ENCODE measurements around the gene RAD9B. TPM values are rescaled to one million over a fixed set of nuclear protein-coding genes. Genes with fewer than 3 reads are reported as not detected.

Gene RAD9B
- total RNA-seq, 2 experiments from 2014 or later, result 0.31 to 0.63 TPM

DNA sequence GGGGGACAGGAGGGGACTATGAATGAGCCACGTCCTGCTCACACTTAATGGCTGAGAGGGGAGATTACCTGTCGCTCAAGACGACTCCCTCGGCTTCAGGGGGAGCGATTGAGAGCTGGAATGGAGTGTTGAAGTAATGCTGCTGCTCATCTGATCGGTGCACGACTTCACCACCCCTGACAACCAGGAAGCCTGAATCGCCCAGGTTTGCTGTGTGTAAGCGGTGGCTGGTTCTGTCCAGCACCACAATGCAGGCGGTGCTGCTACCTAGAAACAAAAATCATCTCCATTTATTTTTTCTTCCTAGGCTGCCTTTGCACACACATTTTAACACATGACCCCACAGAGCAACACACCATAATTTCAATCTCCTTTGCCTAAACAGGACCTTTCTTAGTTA lies 43.7 kb downstream of the RAD9B start:
- Histone ChIP-seq H3K4me1 (ENCODE audit: insufficient read depth, low read length) (peaks cover 4% of the 10 kb centered on the region), H3K4me3 (ENCODE audit: low read length) (no peak overlapping the region), H3K9me3 (ENCODE audit: control insufficient read depth in 1 of 2, insufficient read depth in 1 of 2, low read length in 2 of 2) (no peaks in the 10 kb centered on the region), H3K27ac (ENCODE audit: low read depth in 1 of 2, low read length in 2 of 2) (no peak overlapping the region), H3K27me3 (ENCODE audit: control insufficient read depth in 1 of 2, insufficient read depth in 2 of 2, low read length in 2 of 2) (no peaks in the 10 kb centered on the region), H3K36me3 (ENCODE audit: insufficient read depth, low read length) (peaks cover 71% of the 10 kb centered on the region)
- H3K9me3 Mint-ChIP-seq, result no peaks in the 10 kb centered on the region
- intact Hi-C loops (cut with DNase I, micrococcal nuclease), result no loop called here
- ChIA-PET POLR2A (no interaction called here), CTCF (no interaction called here)
- DNase-seq (no peak), ATAC-seq (ENCODE audit: poor library complexity) (no peak)
- peaks cover 36% of the 10 kb centered on the region for H3K4me1 Mint-ChIP-seq (ENCODE audit: low read depth)
- H3K27me3 Mint-ChIP-seq, result no peaks in the 10 kb centered on the region
- peaks cover 79% of the 10 kb centered on the region for H3K36me3 Mint-ChIP-seq (ENCODE audit: low read depth)
- TF ChIP-seq, protein P1, sequence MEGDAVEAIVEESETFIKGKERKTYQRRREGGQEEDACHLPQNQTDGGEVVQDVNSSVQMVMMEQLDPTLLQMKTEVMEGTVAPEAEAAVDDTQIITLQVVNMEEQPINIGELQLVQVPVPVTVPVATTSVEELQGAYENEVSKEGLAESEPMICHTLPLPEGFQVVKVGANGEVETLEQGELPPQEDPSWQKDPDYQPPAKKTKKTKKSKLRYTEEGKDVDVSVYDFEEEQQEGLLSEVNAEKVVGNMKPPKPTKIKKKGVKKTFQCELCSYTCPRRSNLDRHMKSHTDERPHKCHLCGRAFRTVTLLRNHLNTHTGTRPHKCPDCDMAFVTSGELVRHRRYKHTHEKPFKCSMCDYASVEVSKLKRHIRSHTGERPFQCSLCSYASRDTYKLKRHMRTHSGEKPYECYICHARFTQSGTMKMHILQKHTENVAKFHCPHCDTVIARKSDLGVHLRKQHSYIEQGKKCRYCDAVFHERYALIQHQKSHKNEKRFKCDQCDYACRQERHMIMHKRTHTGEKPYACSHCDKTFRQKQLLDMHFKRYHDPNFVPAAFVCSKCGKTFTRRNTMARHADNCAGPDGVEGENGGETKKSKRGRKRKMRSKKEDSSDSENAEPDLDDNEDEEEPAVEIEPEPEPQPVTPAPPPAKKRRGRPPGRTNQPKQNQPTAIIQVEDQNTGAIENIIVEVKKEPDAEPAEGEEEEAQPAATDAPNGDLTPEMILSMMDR (IDR thresholded peaks at IDR 0.05), result no peak
- no peak overlapping the region for H3K4me3 Mint-ChIP-seq
- H3K27ac Mint-ChIP-seq, result no peak overlapping the region

DNA sequence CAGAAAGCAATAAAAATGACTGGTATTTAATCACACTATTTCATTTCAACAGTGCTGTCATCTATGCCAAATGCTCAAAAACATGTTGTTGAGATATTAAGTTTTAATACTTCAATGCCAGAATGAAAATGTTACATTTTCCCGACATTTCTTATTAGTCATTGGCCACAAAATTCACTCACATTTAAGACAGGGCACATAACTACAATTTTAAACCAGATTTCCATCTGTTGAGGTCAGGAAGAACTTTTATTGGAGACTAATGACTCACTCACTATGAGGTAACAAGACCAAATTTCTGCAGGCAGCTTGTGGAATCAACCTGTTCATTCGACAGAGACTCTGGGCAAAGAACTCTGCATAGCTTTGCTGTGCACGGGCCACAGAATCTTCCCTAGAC lies 44.2 kb downstream of the RAD9B start:
- H3K27ac Mint-ChIP-seq, result no peak overlapping the region
- Histone ChIP-seq H3K4me1 (ENCODE audit: insufficient read depth, low read length) (peaks cover 4% of the 10 kb centered on the region), H3K4me3 (ENCODE audit: low read length) (no peak overlapping the region), H3K36me3 (ENCODE audit: insufficient read depth, low read length) (peaks cover 75% of the 10 kb centered on the region), H3K27me3 (ENCODE audit: control insufficient read depth in 1 of 2, insufficient read depth in 2 of 2, low read length in 2 of 2) (no peaks in the 10 kb centered on the region), H3K9me3 (ENCODE audit: control insufficient read depth in 1 of 2, insufficient read depth in 1 of 2, low read length in 2 of 2) (no peaks in the 10 kb centered on the region), H3K27ac (ENCODE audit: low read depth in 1 of 2, low read length in 2 of 2) (no peak overlapping the region)
- peaks cover 84% of the 10 kb centered on the region for H3K36me3 Mint-ChIP-seq (ENCODE audit: low read depth)
- TF ChIP-seq, protein P1 (IDR thresholded peaks at IDR 0.05), result no peak
- no peaks in the 10 kb centered on the region for H3K27me3 Mint-ChIP-seq
- ATAC-seq (ENCODE audit: poor library complexity) (no peak), DNase-seq (no peak)
- peaks cover 36% of the 10 kb centered on the region for H3K4me1 Mint-ChIP-seq (ENCODE audit: low read depth)
- intact Hi-C loops (cut with DNase I, micrococcal nuclease), result no loop called here
- ChIA-PET POLR2A (no interaction called here), CTCF (no interaction called here)
- no peak overlapping the region for H3K4me3 Mint-ChIP-seq
- no peaks in the 10 kb centered on the region for H3K9me3 Mint-ChIP-seq

DNA sequence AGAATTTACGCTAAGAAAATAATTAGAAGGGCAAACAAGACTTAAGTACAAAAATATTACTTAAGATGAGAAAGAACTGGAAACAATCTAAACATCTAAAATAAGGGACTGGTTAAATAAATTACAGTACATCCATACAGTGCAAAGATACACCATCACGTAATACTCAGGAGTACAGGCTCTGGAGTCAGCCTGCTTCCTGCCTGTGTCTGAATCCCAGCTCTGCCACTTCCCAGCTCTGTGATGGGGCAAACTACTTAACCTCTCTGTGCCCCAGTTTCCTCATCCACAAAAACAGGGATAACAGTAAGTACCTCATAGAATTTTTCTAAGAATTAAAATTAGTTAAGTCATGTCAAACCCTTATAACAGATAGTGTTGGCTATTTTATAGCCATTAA lies 45.0 kb downstream of the RAD9B start:
- intact Hi-C loops (cut with DNase I, micrococcal nuclease), result no loop called here
- POLR2A ChIA-PET, result no interaction called here

More for the DNA sequence above, 45.0 kb downstream of the RAD9B start:
- Mint-ChIP-seq H3K27me3 (no peaks in the 10 kb centered on the region), H3K27ac (no peak overlapping the region), H3K4me1 (ENCODE audit: low read depth) (peaks cover 42% of the 10 kb centered on the region), H3K9me3 (no peaks in the 10 kb centered on the region), H3K36me3 (ENCODE audit: low read depth) (peaks cover 86% of the 10 kb centered on the region), H3K4me3 (no peak overlapping the region)
- no peak for ATAC-seq (ENCODE audit: poor library complexity)
- Histone ChIP-seq H3K4me3 (ENCODE audit: low read length) (no peak overlapping the region), H3K27ac (ENCODE audit: low read depth in 1 of 2, low read length in 2 of 2) (no peak overlapping the region), H3K4me1 (ENCODE audit: insufficient read depth, low read length) (peaks cover 4% of the 10 kb centered on the region), H3K9me3 (ENCODE audit: control insufficient read depth in 1 of 2, insufficient read depth in 1 of 2, low read length in 2 of 2) (no peaks in the 10 kb centered on the region), H3K36me3 (ENCODE audit: insufficient read depth, low read length) (peaks cover 70% of the 10 kb centered on the region), H3K27me3 (ENCODE audit: control insufficient read depth in 1 of 2, insufficient read depth in 2 of 2, low read length in 2 of 2) (no peaks in the 10 kb centered on the region)
- TF ChIP-seq, protein P1 (IDR thresholded peaks at IDR 0.05), result no peak
- DNase-seq, result no peak
- CTCF ChIA-PET, result interaction anchor here (1.7 to 3.4 kb wide), 2 partner anchors 53 to 97 kb away, joined by 6 to 16 read pairs; partner anchors contain the start of gene ARPC3

Measured in CD4-positive, alpha-beta T cell (primary cell).